Stimulated activated CD8-positive, alpha-beta memory T cell treated with anti-CD3 and anti-CD28 coated beads, Interleukin-15, amount 100 ng/mL, for 48 hours (primary cell): ENCODE measurements around the gene MR1.
A peak's percentile ranks its signal among the peaks of the same experiment; 100 is the strongest.

Source experiments
- DNase-seq, 2 donors: peaks; one replicate each; pipeline ENCODE4 v3.0.0-alpha.2; 2020; ENCODE audit warnings: low read depth in 2 of 2

MR1 gene

GRCh38 chr1:181033799-181034451 lies at the start of gene MR1:
Gene MR1, plus strand, starts transcription at chr1:181033983. Its CDS starts 25 bp downstream, at chr1:181034008.
- no peak for DNase-seq

GRCh38 chr1:180988253-180988752 lies 45.5 kb upstream of the MR1 start:
- no peak for DNase-seq

- peak in 1 of 2 donors; percentile 6 for DNase-seq
Observed at GRCh38 chr1:180994262-180994661, 39.5 kb upstream of the MR1 start.

- no peak for DNase-seq
Observed at GRCh38 chr1:180997843-180998504, 35.8 kb upstream of the MR1 start.

- DNase-seq: no peak
Observed at GRCh38 chr1:181001091-181001780, 32.5 kb upstream of the MR1 start.

- DNase-seq: no peak
Observed at GRCh38 chr1:181002582-181003172, 31.1 kb upstream of the MR1 start.

GRCh38 chr1:181010789-181011188 lies 23.0 kb upstream of the MR1 start:
- no peak for DNase-seq

GRCh38 chr1:181011301-181012202 lies 22.2 kb upstream of the MR1 start:
- DNase-seq: no peak

GRCh38 chr1:181012203-181012745 lies 21.5 kb upstream of the MR1 start:
- DNase-seq: no peak

GRCh38 chr1:181013144-181013543 lies 20.6 kb upstream of the MR1 start:
- DNase-seq: no peak

- DNase-seq: no peak
Observed at GRCh38 chr1:181014477-181015250, 19.1 kb upstream of the MR1 start.

GRCh38 chr1:181015251-181015615 lies 18.6 kb upstream of the MR1 start:
- DNase-seq: no peak

GRCh38 chr1:181016563-181016962 lies 17.2 kb upstream of the MR1 start:
- no peak for DNase-seq

GRCh38 chr1:181018901-181019681 lies 14.7 kb upstream of the MR1 start:
- DNase-seq: no peak

GRCh38 chr1:181021159-181021558 lies 12.6 kb upstream of the MR1 start:
- DNase-seq: no peak

- peak; percentile 54 to 59 for DNase-seq
Observed at GRCh38 chr1:181021811-181022434, 11.9 kb upstream of the MR1 start.

GRCh38 chr1:181023265-181024057 lies 10.3 kb upstream of the MR1 start:
- no peak for DNase-seq

GRCh38 chr1:181028196-181028595 lies 5.6 kb upstream of the MR1 start:
- no peak for DNase-seq
